GM19023 (cell line): ENCODE data around the gene GPR4.
A peak's percentile ranks its signal among the peaks of the same experiment; 100 is the strongest.
"Not testable (repeated sequence)": the region's sequence is repeated elsewhere in the genome, so short reads cannot be mapped to it uniquely, and the experiment has no call there.

Experiments used
- ATAC-seq: cut with Tn5 transposase; IDR thresholded peaks from one replicate; pipeline ENCODE4 v1.9.1; 2021; ENCODE audit warnings: mild to moderate bottlenecking, moderate library complexity; ENCODE audit not compliant: unreplicated experiment

The GPR4 gene

GRCh38 chr19:45601524-45602374, at the start of gene GPR4:
TSS of gene GPR4 (minus strand) at chr19:45602212. CDS start at chr19:45591866, 10,346 bp downstream.
- ATAC-seq = no peak

GRCh38 chr19:45650722-45651121, 48.7 kb upstream of the GPR4 start:
- ATAC-seq = no peak

- ATAC-seq = no peak
These were observed 44.3 kb upstream of the GPR4 start for GRCh38 chr19:45646345-45646698.

GRCh38 chr19:45645631-45646344, 43.8 kb upstream of the GPR4 start:
- peak; percentile 31 for ATAC-seq

- ATAC-seq = no peak
These were observed 43.1 kb upstream of the GPR4 start for GRCh38 chr19:45645068-45645630.

GRCh38 chr19:45643927-45644771, 42.1 kb upstream of the GPR4 start:
- ATAC-seq = no peak

- no peak for ATAC-seq
These were observed 41.3 kb upstream of the GPR4 start for GRCh38 chr19:45643024-45643926.

GRCh38 chr19:45641274-45642105, 39.5 kb upstream of the GPR4 start:
- ATAC-seq = peak; percentile 33

- no peak for ATAC-seq
These were observed 38.8 kb upstream of the GPR4 start for GRCh38 chr19:45640849-45641273.

- no peak for ATAC-seq
These were observed 37.1 kb upstream of the GPR4 start, which contains the start of gene EML2 for GRCh38 chr19:45638930-45639729. TSS of gene EML2 (minus strand) at chr19:45639397. CDS start at chr19:45639376, 21 bp downstream.

- no peak for ATAC-seq
These were observed 36.1 kb upstream of the GPR4 start for GRCh38 chr19:45637890-45638667.

GRCh38 chr19:45636902-45637301, 34.9 kb upstream of the GPR4 start:
- ATAC-seq = no peak

- ATAC-seq = no peak
These were observed 34.3 kb upstream of the GPR4 start for GRCh38 chr19:45636275-45636674.

GRCh38 chr19:45632468-45633196, 30.6 kb upstream of the GPR4 start:
- no peak for ATAC-seq

GRCh38 chr19:45630463-45630862, 28.5 kb upstream of the GPR4 start:
- ATAC-seq = no peak

- ATAC-seq = no peak
These were observed 27.7 kb upstream of the GPR4 start for GRCh38 chr19:45629704-45630103.

GRCh38 chr19:45628219-45628618, 26.2 kb upstream of the GPR4 start:
- ATAC-seq = not testable (repeated sequence)
